GM18870 (cell line): ENCODE measurements around the gene EVI5.
A peak's percentile ranks its signal among the peaks of the same experiment; 100 is the strongest.
"Not testable (repeated sequence)": the region's sequence is repeated elsewhere in the genome, so short reads cannot be mapped to it uniquely, and the experiment has no call there.

Experiments
- ATAC-seq: cut with Tn5 transposase; IDR thresholded peaks from one replicate; pipeline ENCODE4 v1.9.1; 2021; ENCODE audit warnings: moderate library complexity; ENCODE audit not compliant: unreplicated experiment

EVI5 gene

GRCh38 chr1:92698932-92699331, 86.0 kb downstream of the EVI5 start:
- ATAC-seq: no peak

GRCh38 chr1:92695104-92695503, 89.8 kb downstream of the EVI5 start:
- no peak for ATAC-seq

- no peak for ATAC-seq
Measured at GRCh38 chr1:92691925-92692324, 93.0 kb downstream of the EVI5 start.

- no peak for ATAC-seq
Measured at GRCh38 chr1:92690212-92690906, 94.5 kb downstream of the EVI5 start.

- no peak for ATAC-seq
Measured at GRCh38 chr1:92679980-92680379, 104.9 kb downstream of the EVI5 start.

- ATAC-seq: no peak
Measured at GRCh38 chr1:92663775-92664174, 121.1 kb downstream of the EVI5 start.

GRCh38 chr1:92662048-92662447, 122.9 kb downstream of the EVI5 start:
- no peak for ATAC-seq

GRCh38 chr1:92657701-92658100, 127.2 kb downstream of the EVI5 start:
- ATAC-seq: no peak

GRCh38 chr1:92655197-92655801, 129.6 kb downstream of the EVI5 start:
- no peak for ATAC-seq

- no peak for ATAC-seq
Measured at GRCh38 chr1:92653605-92654381, 131.1 kb downstream of the EVI5 start.

GRCh38 chr1:92640686-92641085, 144.2 kb downstream of the EVI5 start:
- ATAC-seq: not testable (repeated sequence)

- ATAC-seq: no peak
Measured at GRCh38 chr1:92638498-92638897, 146.4 kb downstream of the EVI5 start.

GRCh38 chr1:92635203-92635602, 149.7 kb downstream of the EVI5 start:
- ATAC-seq: not testable (repeated sequence)

- ATAC-seq: peak; percentile 52
Measured at GRCh38 chr1:92623187-92623778, 161.6 kb downstream of the EVI5 start.

GRCh38 chr1:92619466-92620189, 165.3 kb downstream of the EVI5 start:
- ATAC-seq: no peak

- ATAC-seq: no peak
Measured at GRCh38 chr1:92601044-92601443, 183.9 kb downstream of the EVI5 start.

- no peak for ATAC-seq
Measured at GRCh38 chr1:92599184-92599583, 185.7 kb downstream of the EVI5 start.

GRCh38 chr1:92589361-92589760, 195.5 kb downstream of the EVI5 start:
- not testable (repeated sequence) for ATAC-seq

GRCh38 chr1:92587445-92587844, 197.5 kb downstream of the EVI5 start:
- peak; percentile 45 for ATAC-seq

GRCh38 chr1:92585831-92586230, 199.1 kb downstream of the EVI5 start:
- ATAC-seq: no peak

- not testable (repeated sequence) for ATAC-seq
Measured at GRCh38 chr1:92584810-92585209, 200.1 kb downstream of the EVI5 start.
